WTC11 (cell line): Measurements from ENCODE around the gene ZC3H4. TPM values are rescaled to one million over a fixed set of nuclear protein-coding genes. Genes with fewer than 3 reads are reported as not detected.

Experiments used
- ATAC-seq: fragments of 200-7000 bp; cut with Tn5 transposase; 2 replicates; pipeline ENCODE4 v1.10.0; 2021; ENCODE audit warnings: mild to moderate bottlenecking, moderate library complexity
- CTCF ChIA-PET: fragments of 300-600 bp; sonication (Branson Sonifier 250); formaldehyde crosslinking; loops from one replicate; lab custom pipeline; 2021; ENCODE audit warnings: antibody characterized with exemption; lab: Charles Lee
- POLR2A ChIA-PET: fragments of 350-600 bp; sonication (Branson Sonifier 250); formaldehyde crosslinking; loops from one replicate; lab custom pipeline; 2021; ENCODE audit warnings: antibody characterized with exemption; lab: Charles Lee
- DNase-seq: peaks from one replicate; pipeline ENCODE4 v3.0.0; 2021; ENCODE audit warnings: low spot score
- H3K27ac Mint-ChIP-seq: 2 replicates; pipeline ENCODE4 v1.8.0; 2021; ENCODE audit warnings: mixed read lengths
- H3K27me3 Mint-ChIP-seq: 2 replicates; pipeline ENCODE4 v1.8.0; 2021; ENCODE audit warnings: low read depth, mild to moderate bottlenecking, moderate library complexity, mixed read lengths
- H3K36me3 Mint-ChIP-seq: 2 replicates; pipeline ENCODE4 v1.8.0; 2021; ENCODE audit warnings: mixed read lengths
- H3K4me1 Mint-ChIP-seq: 2 replicates; pipeline ENCODE4 v1.8.0; 2022; ENCODE audit warnings: mixed read lengths
- H3K4me3 Mint-ChIP-seq: 2 replicates; pipeline ENCODE4 v1.8.0; 2021; ENCODE audit warnings: mild to moderate bottlenecking, moderate library complexity, mixed read lengths
- H3K9me3 Mint-ChIP-seq: 2 replicates; pipeline ENCODE4 v1.8.0; 2021; ENCODE audit warnings: mixed read lengths
- MYBL2 ChIP-seq: sonication (generic); formaldehyde crosslinking; IDR thresholded peaks from 2 replicates; pipeline ENCODE4 v1.8.1; 2023; ENCODE audit warnings: mild to moderate bottlenecking, moderate library complexity, missing genetic modification reagents
- ZNF416 ChIP-seq: fragments of 250-450 bp; sonication (Bioruptor Pico); IDR thresholded peaks from 2 replicates; pipeline ENCODE4 v1.9.0; 2021; ENCODE audit warnings: mild to moderate bottlenecking, inconsistent platforms
- total RNA-seq: library from RNA; stranded (reverse); gene quantifications from 3 replicates; pipeline ENCODE4 v1.2.3, GENCODE V29; 2021
- TF ChIP-seq, protein P1 (sequence below): sonication (generic); formaldehyde crosslinking; IDR thresholded peaks from 2 replicates; pipeline ENCODE4 v1.8.0; 2022; ENCODE audit warnings: mild to moderate bottlenecking, missing genetic modification reagents
- TF ChIP-seq, protein P2 (sequence below): sonication (generic); formaldehyde crosslinking; IDR thresholded peaks from 2 replicates; pipeline ENCODE4 v1.8.0; 2022; ENCODE audit warnings: mild to moderate bottlenecking, missing genetic modification reagents
- TF ChIP-seq, protein P3 (sequence below): sonication (generic); formaldehyde crosslinking; IDR thresholded peaks from 2 replicates; pipeline ENCODE4 v1.8.0; 2022; ENCODE audit warnings: mild to moderate bottlenecking, missing genetic modification reagents
- TF ChIP-seq, protein P4 (sequence below): fragments of 250-450 bp; sonication (Bioruptor Pico); IDR thresholded peaks from 2 replicates; pipeline ENCODE4 v1.9.0; 2021; ENCODE audit warnings: mild to moderate bottlenecking, borderline replicate concordance
- TF ChIP-seq, protein P5 (sequence below): sonication (generic); formaldehyde crosslinking; IDR thresholded peaks from 2 replicates; pipeline ENCODE4 v1.8.0; 2023; ENCODE audit warnings: mild to moderate bottlenecking, missing genetic modification reagents

ZC3H4 gene
- total RNA-seq, 1 experiment from 2014 or later: 67.2 TPM

DNA sequence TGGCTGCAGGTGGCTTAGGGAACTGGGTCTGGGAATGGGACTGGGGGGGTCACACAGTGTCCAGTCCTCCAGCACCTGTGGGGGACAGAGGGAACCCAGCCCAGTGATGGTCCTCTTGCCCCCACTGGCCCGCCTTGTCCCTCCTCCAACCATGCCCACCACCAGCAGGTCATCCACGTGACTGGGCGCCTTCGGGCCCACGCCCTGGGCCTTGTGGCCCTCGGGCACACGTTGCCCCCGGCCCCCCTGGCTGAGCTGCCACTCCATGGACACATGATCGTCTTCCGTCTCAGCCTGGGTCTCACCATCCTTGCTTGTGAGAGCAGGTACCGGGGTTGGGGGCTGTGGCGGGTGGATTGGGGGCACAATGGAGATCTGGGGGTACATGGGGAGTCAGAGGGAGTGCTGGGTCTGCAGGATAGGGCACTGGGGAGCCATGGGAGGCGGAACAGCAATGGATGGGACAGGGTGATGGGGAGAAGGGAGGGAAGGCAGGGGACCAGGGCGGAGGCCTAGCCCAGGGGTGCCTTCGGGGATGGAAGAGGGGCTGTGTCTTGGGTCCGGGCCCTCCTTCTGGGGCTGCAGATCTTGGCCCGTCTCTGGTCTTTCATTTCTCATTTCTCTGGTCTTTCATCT lies 74.2 kb downstream of the ZC3H4 start:
- peaks cover 14% of the 10 kb centered on the region for H3K4me1 Mint-ChIP-seq
- DNase-seq: no peak
- TF ChIP-seq, protein P1, sequence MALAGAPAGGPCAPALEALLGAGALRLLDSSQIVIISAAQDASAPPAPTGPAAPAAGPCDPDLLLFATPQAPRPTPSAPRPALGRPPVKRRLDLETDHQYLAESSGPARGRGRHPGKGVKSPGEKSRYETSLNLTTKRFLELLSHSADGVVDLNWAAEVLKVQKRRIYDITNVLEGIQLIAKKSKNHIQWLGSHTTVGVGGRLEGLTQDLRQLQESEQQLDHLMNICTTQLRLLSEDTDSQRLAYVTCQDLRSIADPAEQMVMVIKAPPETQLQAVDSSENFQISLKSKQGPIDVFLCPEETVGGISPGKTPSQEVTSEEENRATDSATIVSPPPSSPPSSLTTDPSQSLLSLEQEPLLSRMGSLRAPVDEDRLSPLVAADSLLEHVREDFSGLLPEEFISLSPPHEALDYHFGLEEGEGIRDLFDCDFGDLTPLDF (CRISPR knock-in tag): no peak
- TF ChIP-seq, protein P2, sequence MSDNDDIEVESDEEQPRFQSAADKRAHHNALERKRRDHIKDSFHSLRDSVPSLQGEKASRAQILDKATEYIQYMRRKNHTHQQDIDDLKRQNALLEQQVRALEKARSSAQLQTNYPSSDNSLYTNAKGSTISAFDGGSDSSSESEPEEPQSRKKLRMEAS (CRISPR knock-in tag): no peak

DNA sequence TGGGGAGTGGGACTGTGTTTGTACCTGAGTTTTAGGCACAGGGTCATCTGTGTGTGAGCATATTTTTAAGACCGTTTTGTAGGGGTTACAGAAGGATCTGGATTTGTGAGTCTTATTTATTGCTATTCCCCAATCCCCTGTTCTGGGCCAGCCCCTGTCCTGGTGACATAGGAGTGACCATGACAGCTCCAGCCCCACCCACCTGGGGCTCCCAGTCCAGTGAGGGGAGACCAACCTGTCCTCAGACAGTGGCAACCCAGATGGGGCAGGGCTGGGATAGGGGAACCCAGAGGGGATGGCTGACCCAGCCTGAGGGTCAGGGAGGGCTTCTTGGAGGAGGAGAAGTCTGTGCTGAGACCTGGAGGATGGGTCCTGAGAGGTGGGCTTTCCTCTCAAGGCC lies 75.8 kb downstream of the ZC3H4 start:
- no peak for DNase-seq
- ChIA-PET CTCF (interaction anchor here (1.2 to 1.5 kb wide), 3 partner anchors 10 to 173 kb away, joined by 4 to 8 read pairs (median 4); no protein-coding TSS in a partner anchor), POLR2A (no interaction called here)
- Mint-ChIP-seq H3K9me3 (no peaks in the 10 kb centered on the region), H3K36me3 (no peaks in the 10 kb centered on the region), H3K27ac (0 out of 2 replicates have a peak overlapping the region, but pooled peaks have one; percentile 51), H3K27me3 (peaks cover 13% of the 10 kb centered on the region), H3K4me3 (no peak overlapping the region), H3K4me1 (peaks cover 14% of the 10 kb centered on the region)
- no peak for ATAC-seq
- TF ChIP-seq, protein P3, sequence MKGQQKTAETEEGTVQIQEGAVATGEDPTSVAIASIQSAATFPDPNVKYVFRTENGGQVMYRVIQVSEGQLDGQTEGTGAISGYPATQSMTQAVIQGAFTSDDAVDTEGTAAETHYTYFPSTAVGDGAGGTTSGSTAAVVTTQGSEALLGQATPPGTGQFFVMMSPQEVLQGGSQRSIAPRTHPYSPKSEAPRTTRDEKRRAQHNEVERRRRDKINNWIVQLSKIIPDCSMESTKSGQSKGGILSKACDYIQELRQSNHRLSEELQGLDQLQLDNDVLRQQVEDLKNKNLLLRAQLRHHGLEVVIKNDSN (CRISPR knock-in tag): no peak
- TF ChIP-seq, protein P4, sequence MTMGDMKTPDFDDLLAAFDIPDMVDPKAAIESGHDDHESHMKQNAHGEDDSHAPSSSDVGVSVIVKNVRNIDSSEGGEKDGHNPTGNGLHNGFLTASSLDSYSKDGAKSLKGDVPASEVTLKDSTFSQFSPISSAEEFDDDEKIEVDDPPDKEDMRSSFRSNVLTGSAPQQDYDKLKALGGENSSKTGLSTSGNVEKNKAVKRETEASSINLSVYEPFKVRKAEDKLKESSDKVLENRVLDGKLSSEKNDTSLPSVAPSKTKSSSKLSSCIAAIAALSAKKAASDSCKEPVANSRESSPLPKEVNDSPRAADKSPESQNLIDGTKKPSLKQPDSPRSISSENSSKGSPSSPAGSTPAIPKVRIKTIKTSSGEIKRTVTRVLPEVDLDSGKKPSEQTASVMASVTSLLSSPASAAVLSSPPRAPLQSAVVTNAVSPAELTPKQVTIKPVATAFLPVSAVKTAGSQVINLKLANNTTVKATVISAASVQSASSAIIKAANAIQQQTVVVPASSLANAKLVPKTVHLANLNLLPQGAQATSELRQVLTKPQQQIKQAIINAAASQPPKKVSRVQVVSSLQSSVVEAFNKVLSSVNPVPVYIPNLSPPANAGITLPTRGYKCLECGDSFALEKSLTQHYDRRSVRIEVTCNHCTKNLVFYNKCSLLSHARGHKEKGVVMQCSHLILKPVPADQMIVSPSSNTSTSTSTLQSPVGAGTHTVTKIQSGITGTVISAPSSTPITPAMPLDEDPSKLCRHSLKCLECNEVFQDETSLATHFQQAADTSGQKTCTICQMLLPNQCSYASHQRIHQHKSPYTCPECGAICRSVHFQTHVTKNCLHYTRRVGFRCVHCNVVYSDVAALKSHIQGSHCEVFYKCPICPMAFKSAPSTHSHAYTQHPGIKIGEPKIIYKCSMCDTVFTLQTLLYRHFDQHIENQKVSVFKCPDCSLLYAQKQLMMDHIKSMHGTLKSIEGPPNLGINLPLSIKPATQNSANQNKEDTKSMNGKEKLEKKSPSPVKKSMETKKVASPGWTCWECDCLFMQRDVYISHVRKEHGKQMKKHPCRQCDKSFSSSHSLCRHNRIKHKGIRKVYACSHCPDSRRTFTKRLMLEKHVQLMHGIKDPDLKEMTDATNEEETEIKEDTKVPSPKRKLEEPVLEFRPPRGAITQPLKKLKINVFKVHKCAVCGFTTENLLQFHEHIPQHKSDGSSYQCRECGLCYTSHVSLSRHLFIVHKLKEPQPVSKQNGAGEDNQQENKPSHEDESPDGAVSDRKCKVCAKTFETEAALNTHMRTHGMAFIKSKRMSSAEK: no peak
- TF ChIP-seq, protein P5, sequence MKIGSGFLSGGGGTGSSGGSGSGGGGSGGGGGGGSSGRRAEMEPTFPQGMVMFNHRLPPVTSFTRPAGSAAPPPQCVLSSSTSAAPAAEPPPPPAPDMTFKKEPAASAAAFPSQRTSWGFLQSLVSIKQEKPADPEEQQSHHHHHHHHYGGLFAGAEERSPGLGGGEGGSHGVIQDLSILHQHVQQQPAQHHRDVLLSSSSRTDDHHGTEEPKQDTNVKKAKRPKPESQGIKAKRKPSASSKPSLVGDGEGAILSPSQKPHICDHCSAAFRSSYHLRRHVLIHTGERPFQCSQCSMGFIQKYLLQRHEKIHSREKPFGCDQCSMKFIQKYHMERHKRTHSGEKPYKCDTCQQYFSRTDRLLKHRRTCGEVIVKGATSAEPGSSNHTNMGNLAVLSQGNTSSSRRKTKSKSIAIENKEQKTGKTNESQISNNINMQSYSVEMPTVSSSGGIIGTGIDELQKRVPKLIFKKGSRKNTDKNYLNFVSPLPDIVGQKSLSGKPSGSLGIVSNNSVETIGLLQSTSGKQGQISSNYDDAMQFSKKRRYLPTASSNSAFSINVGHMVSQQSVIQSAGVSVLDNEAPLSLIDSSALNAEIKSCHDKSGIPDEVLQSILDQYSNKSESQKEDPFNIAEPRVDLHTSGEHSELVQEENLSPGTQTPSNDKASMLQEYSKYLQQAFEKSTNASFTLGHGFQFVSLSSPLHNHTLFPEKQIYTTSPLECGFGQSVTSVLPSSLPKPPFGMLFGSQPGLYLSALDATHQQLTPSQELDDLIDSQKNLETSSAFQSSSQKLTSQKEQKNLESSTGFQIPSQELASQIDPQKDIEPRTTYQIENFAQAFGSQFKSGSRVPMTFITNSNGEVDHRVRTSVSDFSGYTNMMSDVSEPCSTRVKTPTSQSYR (CRISPR knock-in tag): no peak

More for the DNA sequence above, 74.2 kb downstream of the ZC3H4 start:
- no peak for ATAC-seq
- H3K27me3 Mint-ChIP-seq: peaks cover 9% of the 10 kb centered on the region
- no peaks in the 10 kb centered on the region for H3K36me3 Mint-ChIP-seq
- ChIA-PET POLR2A (no interaction called here), CTCF (no interaction called here)
- no peak overlapping the region; the same call in 1 of the 2 replicates for H3K27ac Mint-ChIP-seq
- no peak overlapping the region for H3K4me3 Mint-ChIP-seq
- no peaks in the 10 kb centered on the region for H3K9me3 Mint-ChIP-seq

DNA sequence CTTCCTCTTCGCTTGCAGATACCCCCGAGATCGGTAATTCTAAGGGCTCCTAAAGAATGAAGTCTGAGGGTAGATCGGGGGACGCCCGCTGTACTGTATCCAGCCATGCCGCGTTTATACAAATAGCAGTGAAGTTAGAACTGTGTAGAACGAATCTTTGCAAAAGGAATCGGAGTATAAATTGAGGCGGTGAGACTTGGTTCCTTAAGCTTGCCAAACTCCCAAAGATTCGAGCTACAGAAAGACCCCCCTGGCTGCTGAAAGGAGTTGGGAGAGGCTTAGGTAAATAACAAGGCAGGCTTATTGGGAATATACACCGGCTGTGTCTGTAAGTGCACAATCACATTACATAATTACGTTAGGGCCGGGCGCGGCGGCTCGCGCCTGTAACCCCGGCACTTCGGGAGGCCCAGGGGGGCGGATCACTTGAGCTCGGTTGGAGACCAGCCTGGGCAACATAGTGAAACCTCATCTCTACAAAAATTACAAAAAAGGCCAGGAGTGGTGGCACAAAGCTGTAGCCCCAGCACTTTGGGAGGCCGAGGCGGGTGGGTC lies 77.4 kb downstream of the ZC3H4 start:
- ChIA-PET CTCF (interaction anchor here (0.6 to 3.5 kb wide), 14 partner anchors 11 to 849 kb away, joined by 3 to 36 read pairs (median 4); no protein-coding TSS in a partner anchor), POLR2A (interaction anchor here (0.6 to 1.3 kb wide), 3 partner anchors 11 to 186 kb away, joined by 3 to 4 read pairs (median 4); partner anchors contain the start of gene AP2S1)
- ATAC-seq: no peak; the same call in 1 of the 2 replicates
- H3K27me3 Mint-ChIP-seq: peaks cover 27% of the 10 kb centered on the region
- no peak for TF ChIP-seq MYBL2 (CRISPR knock-in tag)
- no peak for TF ChIP-seq ZNF416 (CRISPR knock-in tag)
- no peaks in the 10 kb centered on the region for H3K36me3 Mint-ChIP-seq
- H3K4me1 Mint-ChIP-seq: peaks cover 18% of the 10 kb centered on the region
- H3K9me3 Mint-ChIP-seq: no peaks in the 10 kb centered on the region
- H3K4me3 Mint-ChIP-seq: peak overlapping the region; percentile 88
- DNase-seq: no peak
- peak overlapping the region; percentile 66; the same call in 1 of the 2 replicates for H3K27ac Mint-ChIP-seq
